HepG2 (cell line): ENCODE measurements around the gene HIRA. TPM values are rescaled to one million over a fixed set of nuclear protein-coding genes. Genes with fewer than 3 reads are reported as not detected.

ENCODE experiments used
- CCAR2 ChIP-seq: fragments of 200-400 bp; formaldehyde crosslinking; optimal IDR thresholded peaks from 2 replicates; pipeline ENCODE3; 2018; ENCODE audit warnings: low read depth, mild to moderate bottlenecking, low read length, moderate library complexity
- FIP1L1 ChIP-seq: fragments of 200-400 bp; formaldehyde crosslinking; IDR thresholded peaks from 2 replicates; pipeline ENCODE4 v1.6.1; 2018; ENCODE audit warnings: low read depth, mild to moderate bottlenecking, low read length, moderate library complexity, borderline replicate concordance; ENCODE audit not compliant: insufficient read depth
- HIC2 ChIP-seq: sonication (generic); formaldehyde crosslinking; IDR thresholded peaks from 2 replicates; pipeline ENCODE4 v1.9.0; 2022; ENCODE audit warnings: low read depth, missing genetic modification reagents
- MBD4 ChIP-seq: IDR thresholded peaks from 2 replicates; pipeline ENCODE4 v1.6.1; 2012; ENCODE audit warnings: low read length, inconsistent platforms, borderline replicate concordance
- NRL ChIP-seq: sonication (generic); formaldehyde crosslinking; IDR thresholded peaks from 2 replicates; pipeline ENCODE4 v1.5.0; 2020; ENCODE audit warnings: missing genetic modification reagents, mild to moderate bottlenecking, moderate library complexity, borderline replicate concordance
- PRMT3 ChIP-seq: sonication (generic); formaldehyde crosslinking; IDR thresholded peaks from 2 replicates; pipeline ENCODE4 v1.8.1; 2022; ENCODE audit warnings: low read depth, mild to moderate bottlenecking, moderate library complexity, missing genetic modification reagents, borderline replicate concordance
- RXRB ChIP-seq: IDR thresholded peaks from 2 replicates; pipeline ENCODE4 v1.6.1; 2016; ENCODE audit warnings: borderline replicate concordance, missing genetic modification reagents, missing compliant biosample characterization
- SMAD3 ChIP-seq: sonication (generic); formaldehyde crosslinking; IDR thresholded peaks from 2 replicates; pipeline ENCODE4 v1.4.0; 2020; ENCODE audit warnings: missing genetic modification reagents
- TAF15 ChIP-seq: fragments of 200-400 bp; formaldehyde crosslinking; IDR thresholded peaks from one replicate; pipeline ENCODE4 v1.6.1; 2018; ENCODE audit warnings: mild to moderate bottlenecking, low read depth, low read length; ENCODE audit not compliant: poor library complexity, severe bottlenecking
- WIZ ChIP-seq: sonication (generic); formaldehyde crosslinking; IDR thresholded peaks from 2 replicates; pipeline ENCODE4 v1.5.1; 2020; ENCODE audit warnings: mild to moderate bottlenecking, missing genetic modification reagents
- ZNF280D ChIP-seq: sonication (generic); formaldehyde crosslinking; IDR thresholded peaks from 2 replicates; pipeline ENCODE4 v1.5.1; 2020; ENCODE audit warnings: mild to moderate bottlenecking, missing genetic modification reagents
- ZNF468 ChIP-seq: sonication (generic); formaldehyde crosslinking; IDR thresholded peaks from 2 replicates; pipeline ENCODE4 v1.8.0; 2022; ENCODE audit warnings: mild to moderate bottlenecking, moderate library complexity, missing genetic modification reagents
- ZNF572 ChIP-seq: sonication (generic); formaldehyde crosslinking; IDR thresholded peaks from 2 replicates; pipeline ENCODE4 v1.5.1; 2020; ENCODE audit warnings: mild to moderate bottlenecking, missing genetic modification reagents
- ZNF609 ChIP-seq: sonication (generic); formaldehyde crosslinking; IDR thresholded peaks from 2 replicates; pipeline ENCODE4 v1.4.0; 2020; ENCODE audit warnings: mild to moderate bottlenecking, missing genetic modification reagents, borderline replicate concordance
- ZNF781 ChIP-seq: sonication (generic); formaldehyde crosslinking; IDR thresholded peaks from 2 replicates; pipeline ENCODE4 v1.5.1; 2020; ENCODE audit warnings: borderline replicate concordance, mild to moderate bottlenecking, missing genetic modification reagents; ENCODE audit errors: not compliant biosample characterization
- ZNF800 ChIP-seq: sonication (generic); formaldehyde crosslinking; IDR thresholded peaks from 2 replicates; pipeline ENCODE4 v1.4.0; 2020; ENCODE audit warnings: missing genetic modification reagents
- polyA plus RNA-seq, 8 experiments: library from polyadenylated mRNA; depleted of rRNA in 3 of 8; stranded (reverse) in 7 of 8; unstranded in 1 of 8; fragments of >200 nt; fragmentation: Illumina TruSeq in 4 of 8; extraction: Trizol in 4 of 8; gene quantifications; 2 replicates each; pipeline versions ENCODE4 v1.2.1 to v1.2.3, GENCODE V29; 2011 to 2016; ENCODE audit warnings: low read depth in 4 of 8, missing spikeins in 1 of 8, mixed read lengths in 1 of 8; ENCODE audit not compliant: insufficient read depth in 1 of 8
- total RNA-seq, 5 experiments: library from RNA; depleted of rRNA; stranded (reverse); fragments of >200 nt; fragmentation: Illumina TruSeq; extraction: Trizol; gene quantifications; 2 replicates each; pipeline ENCODE4 v1.2.3, GENCODE V29; 2016; ENCODE audit warnings: low read depth in 1 of 5

The HIRA gene
- total and polyA plus RNA-seq, 2 of the 13 experiments (the other 11 are each of a cell fraction or from before 2014, with no cell fraction given) = 21.5 to 29.2 TPM

- TF ChIP-seq ZNF609 (CRISPR knock-in tag) (peak; percentile 77), HIC2 (CRISPR knock-in tag) (peak; percentile 56; the same call in 1 of the 2 replicates), ZNF572 (CRISPR knock-in tag) (peak; percentile 99), CCAR2 (peak; percentile 81), SMAD3 (peak; percentile 97), RXRB (CRISPR knock-in tag) (peak; percentile 90), NRL (peak; percentile 55; the same call in 1 of the 2 replicates), MBD4 (no peak), FIP1L1 (no peak; the same call in 1 of the 2 replicates), ZNF280D (CRISPR knock-in tag) (peak; percentile 86; the same call in 1 of the 2 replicates), WIZ (CRISPR knock-in tag) (peak; percentile 84), TAF15 (no peak), ZNF781 (no peak), ZNF800 (CRISPR knock-in tag) (peak; percentile 88), ZNF468 (peak; percentile 68; the same call in 1 of the 2 replicates), PRMT3 (CRISPR knock-in tag) (0 out of 2 replicates have a peak, but pooled peaks have one; percentile 57)
These were observed 759 bp upstream of the HIRA start, which contains the start of gene MRPL40 (continued) for GRCh38 chr22:19432133-19432851.
